Esophagus squamous epithelium (tissue), 5 donors: ENCODE results near the gene APOLD1. TPM values are rescaled to one million over a fixed set of nuclear protein-coding genes. Genes with fewer than 3 reads are reported as not detected.

Experiments
- DNase-seq: peaks from one replicate; lab custom pipeline; 2025; lab: John Stamatoyannopoulos, UW
- H3K27ac ChIP-seq, 4 donors: fragments of 200-600 bp; sonication (generic); one replicate each; pipeline ENCODE4 v1.5.1; 2016 to 2019; ENCODE audit warnings: mild to moderate bottlenecking in 1 of 4
- H3K27me3 ChIP-seq, 4 donors: fragments of 200-600 bp; sonication (generic); 1 replicate in 3 of 4; 2 replicates in 1 of 4; pipeline versions ENCODE4 v1.5.1 to v1.6.0; 2017 to 2021; ENCODE audit warnings: antibody characterized with exemption in 1 of 4
- H3K36me3 ChIP-seq, 3 donors: fragments of 200-600 bp; sonication (generic); one replicate each; pipeline ENCODE4 v1.5.1; 2016 to 2019
- H3K4me1 ChIP-seq, 3 donors: fragments of 200-600 bp; sonication (generic); one replicate each; pipeline ENCODE4 v1.5.1; 2017 to 2019
- H3K4me3 ChIP-seq, 4 donors: fragments of 200-600 bp; sonication (generic); 1 replicate in 3 of 4; 2 replicates in 1 of 4; pipeline ENCODE4 v1.5.1; 2016 to 2019; ENCODE audit warnings: mild to moderate bottlenecking in 2 of 4, moderate library complexity in 1 of 4
- H3K9me3 ChIP-seq, 3 donors: fragments of 200-600 bp; sonication (generic); one replicate each; pipeline ENCODE4 v1.5.1; 2016 to 2019
- POLR2A ChIP-seq, 4 donors: fragments of 450-650 bp; IDR thresholded peaks; one replicate each; pipeline ENCODE4 v1.6.1; 2017; ENCODE audit warnings: antibody characterized with exemption in 4 of 4, mild to moderate bottlenecking in 4 of 4, moderate library complexity in 3 of 4
- WGBS, 2 donors: methylation state at CpG; one replicate each; pipeline ENCODE4 v1.1.5; 2018; 5-methylcytosine and 5-hydroxymethylcytosine counted together
- intact Hi-C: fragments of 100-400 bp; cut with DNase I; formaldehyde crosslinking; loops from one replicate; pipeline ENCODE4 v1.15.0; 2022
- total RNA-seq, 4 donors: library from RNA; depleted of rRNA; stranded (reverse); fragments of >200 nt; gene quantifications; one replicate each; pipeline ENCODE4 v1.1.0, GENCODE V29; 2016
- TF ChIP-seq, protein P1 (sequence below), 6 experiments: fragments of 450-650 bp in 4 of 6; fragments of 200-600 bp in 2 of 6; sonication (generic) in 2 of 6; IDR thresholded peaks; one replicate each; pipeline ENCODE4 v1.5.1; 2016 to 2019; ENCODE audit warnings: antibody characterized with exemption in 6 of 6, mild to moderate bottlenecking in 4 of 6, moderate library complexity in 4 of 6
- donor health status: DM: yes; HTN: yes; CAD: no.

Gene APOLD1
- total RNA-seq, 4 donors from 2014 or later: 2.5 to 14.1 (median 6.8) TPM

DNA sequence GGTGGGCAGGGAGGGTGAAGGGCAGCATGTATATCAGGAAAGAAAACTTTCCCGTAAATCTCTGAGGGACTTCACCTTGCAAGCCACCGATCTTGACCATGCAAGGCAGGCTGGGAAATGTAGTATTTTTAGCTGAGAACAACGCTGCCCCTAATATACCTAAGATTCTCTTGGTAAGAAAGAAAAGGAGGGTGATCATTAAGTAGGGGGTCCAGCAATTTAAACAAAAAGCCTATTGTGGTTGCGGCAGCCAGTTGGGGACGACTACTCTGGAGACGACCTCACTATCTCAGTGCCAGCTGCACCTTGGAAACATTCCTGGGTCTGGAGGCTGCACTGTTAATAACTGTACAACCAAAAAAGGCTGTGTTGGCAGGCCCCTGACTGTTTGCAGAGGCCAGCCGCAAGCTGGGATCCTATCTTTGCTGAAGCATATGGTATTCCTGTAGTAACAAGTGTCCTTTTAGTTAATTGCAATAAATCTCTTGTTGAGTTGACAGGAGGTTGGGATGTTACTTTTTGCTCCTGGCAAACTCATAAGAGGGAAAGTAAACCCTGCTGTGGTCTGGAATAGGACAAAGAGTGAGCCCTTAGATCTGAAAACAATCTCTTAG is 6.4 kb downstream of the APOLD1 start:
- Histone ChIP-seq H3K27me3 (no peaks in the 10 kb centered on the region), H3K27ac (peak overlapping the region in 3 of 4 donors; percentile 30 to 70 (median 53)), H3K36me3 (no peaks in the 10 kb centered on the region), H3K4me3 (peak overlapping the region in 3 of 4 donors; percentile 4 to 39 (median 6)), H3K9me3 (no peaks in the 10 kb centered on the region), H3K4me1 (peaks cover 15 to 58% (median 27%) of the 10 kb centered on the region in 3 donors)
- intact Hi-C loops: loop anchor here (10.0 kb wide), 1 partner anchor 423 kb away; no protein-coding TSS in a partner anchor
- WGBS, 2 donors: 19 to 25% methylated on average over 7 of the region's 7 CpGs
- no peak for DNase-seq
- no peak for TF ChIP-seq POLR2A (IDR thresholded peaks at IDR 0.05)
- TF ChIP-seq, protein P1, sequence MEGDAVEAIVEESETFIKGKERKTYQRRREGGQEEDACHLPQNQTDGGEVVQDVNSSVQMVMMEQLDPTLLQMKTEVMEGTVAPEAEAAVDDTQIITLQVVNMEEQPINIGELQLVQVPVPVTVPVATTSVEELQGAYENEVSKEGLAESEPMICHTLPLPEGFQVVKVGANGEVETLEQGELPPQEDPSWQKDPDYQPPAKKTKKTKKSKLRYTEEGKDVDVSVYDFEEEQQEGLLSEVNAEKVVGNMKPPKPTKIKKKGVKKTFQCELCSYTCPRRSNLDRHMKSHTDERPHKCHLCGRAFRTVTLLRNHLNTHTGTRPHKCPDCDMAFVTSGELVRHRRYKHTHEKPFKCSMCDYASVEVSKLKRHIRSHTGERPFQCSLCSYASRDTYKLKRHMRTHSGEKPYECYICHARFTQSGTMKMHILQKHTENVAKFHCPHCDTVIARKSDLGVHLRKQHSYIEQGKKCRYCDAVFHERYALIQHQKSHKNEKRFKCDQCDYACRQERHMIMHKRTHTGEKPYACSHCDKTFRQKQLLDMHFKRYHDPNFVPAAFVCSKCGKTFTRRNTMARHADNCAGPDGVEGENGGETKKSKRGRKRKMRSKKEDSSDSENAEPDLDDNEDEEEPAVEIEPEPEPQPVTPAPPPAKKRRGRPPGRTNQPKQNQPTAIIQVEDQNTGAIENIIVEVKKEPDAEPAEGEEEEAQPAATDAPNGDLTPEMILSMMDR (IDR thresholded peaks at IDR 0.05): no peak

DNA sequence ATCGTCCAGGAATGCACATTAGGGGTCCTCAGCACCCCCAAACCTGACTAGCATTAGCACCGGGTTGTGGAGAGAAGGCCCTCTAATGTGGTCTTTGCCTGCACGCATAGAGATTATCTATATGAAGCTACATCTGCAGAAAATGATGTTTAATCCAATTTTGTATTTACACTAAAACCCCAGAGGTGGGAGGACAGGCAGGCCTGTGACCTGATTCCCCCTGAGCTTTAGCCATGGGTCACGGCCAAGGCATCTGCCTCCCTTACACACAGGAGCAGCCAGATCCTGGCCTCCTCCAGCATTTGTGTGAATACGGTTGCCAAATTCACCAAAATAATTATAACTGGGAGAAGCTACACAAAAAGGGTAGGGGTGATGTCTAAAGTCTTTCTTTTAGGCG is 7.0 kb downstream of the APOLD1 start:
- peaks cover 11 to 53% (median 25%) of the 10 kb centered on the region in 3 donors for H3K4me1 ChIP-seq
- no peaks in the 10 kb centered on the region for H3K9me3 ChIP-seq
- TF ChIP-seq, protein P1 (IDR thresholded peaks at IDR 0.05): no peak
- no peak for TF ChIP-seq POLR2A (IDR thresholded peaks at IDR 0.05)
- H3K27ac ChIP-seq: peak overlapping the region in 3 of 4 donors; percentile 30 to 70 (median 53)
- intact Hi-C loops: loop anchor here (10.0 kb wide), 1 partner anchor 422 kb away; no protein-coding TSS in a partner anchor
- 53 to 57% methylated on average over 6 of the region's 6 CpGs for WGBS, 2 donors
- H3K27me3 ChIP-seq: no peaks in the 10 kb centered on the region
- H3K36me3 ChIP-seq: no peaks in the 10 kb centered on the region
- H3K4me3 ChIP-seq: no peak overlapping the region
- DNase-seq: no peak

DNA sequence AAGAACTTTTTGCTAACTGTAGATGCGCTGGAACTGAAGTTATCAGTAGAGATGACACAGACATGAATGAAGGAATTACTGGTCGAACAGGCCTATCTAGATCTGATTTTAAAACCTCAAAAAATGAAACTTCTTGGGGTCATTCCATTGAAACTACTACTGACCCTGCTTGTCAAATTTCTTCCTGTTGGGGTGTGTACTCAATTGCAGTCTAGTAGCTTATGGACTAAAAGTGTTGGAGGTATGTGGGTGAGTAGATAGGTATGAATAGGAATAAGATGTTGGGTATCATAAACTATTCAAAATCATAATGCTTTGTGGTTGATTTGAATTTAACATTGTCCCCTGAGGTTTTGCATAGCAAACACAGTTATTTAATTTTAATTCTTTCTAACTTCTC is 9.2 kb downstream of the APOLD1 start:
- Histone ChIP-seq H3K27me3 (no peaks in the 10 kb centered on the region), H3K27ac (no peak overlapping the region), H3K36me3 (no peaks in the 10 kb centered on the region), H3K9me3 (no peaks in the 10 kb centered on the region), H3K4me1 (peaks cover 0 to 31% (median 12%) of the 10 kb centered on the region in 3 donors), H3K4me3 (no peak overlapping the region)
- intact Hi-C loops: loop anchor here (10.0 kb wide), 1 partner anchor 420 kb away; no protein-coding TSS in a partner anchor
- 79 to 82% methylated on average over 2 of the region's 2 CpGs for WGBS, 2 donors
- TF ChIP-seq, protein P1 (IDR thresholded peaks at IDR 0.05): no peak
- no peak for TF ChIP-seq POLR2A (IDR thresholded peaks at IDR 0.05)
- DNase-seq: no peak

DNA sequence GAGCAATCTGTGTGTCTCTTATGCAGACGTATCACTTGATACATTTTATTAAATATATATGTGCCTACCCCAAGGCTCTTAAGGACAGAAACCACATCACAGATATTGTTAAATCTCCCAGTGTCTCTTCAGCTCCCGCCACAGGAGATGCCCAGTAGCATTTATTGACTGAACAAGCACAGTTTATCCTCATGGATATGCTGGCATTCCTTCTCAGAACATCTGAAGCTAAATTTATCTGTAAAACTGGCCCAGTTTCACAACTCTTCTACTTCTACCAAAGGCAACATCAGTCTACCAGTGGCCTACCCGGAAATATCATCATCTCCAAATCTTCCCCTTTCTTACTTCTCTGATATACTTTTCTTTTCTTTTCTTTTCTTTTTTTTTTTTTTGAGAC is 10.7 kb downstream of the APOLD1 start:
- H3K36me3 ChIP-seq: no peaks in the 10 kb centered on the region
- DNase-seq: no peak
- peaks cover 0 to 38% (median 12%) of the 10 kb centered on the region in 3 donors for H3K4me1 ChIP-seq
- no peak for TF ChIP-seq POLR2A (IDR thresholded peaks at IDR 0.05)
- TF ChIP-seq, protein P1 (IDR thresholded peaks at IDR 0.05): no peak
- H3K9me3 ChIP-seq: no peaks in the 10 kb centered on the region
- H3K27ac ChIP-seq: peak overlapping the region in 2 of 4 donors; percentile 34 to 42
- H3K4me3 ChIP-seq: no peak overlapping the region
- 65 to 84% methylated on average over 3 of the region's 3 CpGs for WGBS, 2 donors
- intact Hi-C loops: loop anchor here (10.0 kb wide), 1 partner anchor 419 kb away; no protein-coding TSS in a partner anchor
- H3K27me3 ChIP-seq: no peaks in the 10 kb centered on the region
